ENCODE measurements around the gene SH3BGRL3. TPM values are rescaled to one million over a fixed set of nuclear protein-coding genes. Genes with fewer than 3 reads are reported as not detected.

Gene SH3BGRL3
- total RNA-seq, 1 experiment from 2014 or later: 133 TPM

- H3K4me1 Mint-ChIP-seq (ENCODE audit: insufficient read depth, unreplicated experiment): peaks cover 26% of the 10 kb centered on the region
- no peak for DNase-seq (ENCODE audit: unreplicated experiment)
- POLR2A ChIA-PET: interaction anchor here (0.6 kb wide), 1 partner anchor 50 kb away, joined by 5 read pairs; no protein-coding TSS in a partner anchor
- H3K27me3 Mint-ChIP-seq (ENCODE audit: insufficient read depth, unreplicated experiment): no peaks in the 10 kb centered on the region
- no peak overlapping the region for H3K4me3 Mint-ChIP-seq (ENCODE audit: unreplicated experiment)
- CTCF ChIA-PET: interaction anchor here (1.5 to 2.6 kb wide), 2 partner anchors 110 to 130 kb away, joined by 3 to 16 read pairs; no protein-coding TSS in a partner anchor
- no peaks in the 10 kb centered on the region for H3K9me3 Mint-ChIP-seq (ENCODE audit: unreplicated experiment)
- TF ChIP-seq CTCF (IDR thresholded peaks at IDR 0.05; ENCODE audit: unreplicated experiment): no peak
- intact Hi-C loops (cut with micrococcal nuclease): no loop called here
- peaks cover 7% of the 10 kb centered on the region for H3K36me3 Mint-ChIP-seq (ENCODE audit: insufficient read depth, unreplicated experiment)
- BruUV-seq (replicated peaks): no TSS peak
- no peak overlapping the region for H3K27ac Mint-ChIP-seq (ENCODE audit: low read depth, unreplicated experiment)
Measured at GRCh38 chr1:26287033-26287711, 7.3 kb downstream of the SH3BGRL3 start.

GRCh38 chr1:26287811-26288210 lies 7.9 kb downstream of the SH3BGRL3 start:
- Mint-ChIP-seq H3K36me3 (ENCODE audit: insufficient read depth, unreplicated experiment) (peaks cover 5% of the 10 kb centered on the region), H3K4me1 (ENCODE audit: insufficient read depth, unreplicated experiment) (peaks cover 24% of the 10 kb centered on the region), H3K4me3 (ENCODE audit: unreplicated experiment) (no peak overlapping the region), H3K9me3 (ENCODE audit: unreplicated experiment) (no peaks in the 10 kb centered on the region), H3K27ac (ENCODE audit: low read depth, unreplicated experiment) (no peak overlapping the region), H3K27me3 (ENCODE audit: insufficient read depth, unreplicated experiment) (no peaks in the 10 kb centered on the region)
- intact Hi-C loops (cut with micrococcal nuclease): no loop called here
- no peak for TF ChIP-seq CTCF (IDR thresholded peaks at IDR 0.05; ENCODE audit: unreplicated experiment)
- ChIA-PET CTCF (interaction anchor here (1.1 to 1.7 kb wide), 2 partner anchors 12 to 16 kb away, joined by 3 to 5 read pairs; no protein-coding TSS in a partner anchor), POLR2A (interaction anchor here (0.6 to 1.7 kb wide), 3 partner anchors 10 to 52 kb away, joined by 3 to 7 read pairs (median 5); no protein-coding TSS in a partner anchor)
- no TSS peak for BruUV-seq (replicated peaks)
- no peak for DNase-seq (ENCODE audit: unreplicated experiment)

GRCh38 chr1:26288311-26288941 lies 8.5 kb downstream of the SH3BGRL3 start:
- intact Hi-C loops (cut with micrococcal nuclease): no loop called here
- H3K27me3 Mint-ChIP-seq (ENCODE audit: insufficient read depth, unreplicated experiment): no peaks in the 10 kb centered on the region
- DNase-seq (ENCODE audit: unreplicated experiment): no peak
- CTCF ChIA-PET: interaction anchor here (0.6 to 1.7 kb wide), 5 partner anchors 13 to 129 kb away, joined by 3 to 5 read pairs (median 3); no protein-coding TSS in a partner anchor
- peaks cover 18% of the 10 kb centered on the region for H3K4me1 Mint-ChIP-seq (ENCODE audit: insufficient read depth, unreplicated experiment)
- POLR2A ChIA-PET: interaction anchor here (0.8 to 2.6 kb wide), 3 partner anchors 9 to 53 kb away, joined by 3 to 9 read pairs (median 7); partner anchors contain the start of gene SH3BGRL3
- H3K27ac Mint-ChIP-seq (ENCODE audit: low read depth, unreplicated experiment): no peak overlapping the region
- no peaks in the 10 kb centered on the region for H3K9me3 Mint-ChIP-seq (ENCODE audit: unreplicated experiment)
- TF ChIP-seq CTCF (IDR thresholded peaks at IDR 0.05; ENCODE audit: unreplicated experiment): no peak
- peaks cover 5% of the 10 kb centered on the region for H3K36me3 Mint-ChIP-seq (ENCODE audit: insufficient read depth, unreplicated experiment)
- H3K4me3 Mint-ChIP-seq (ENCODE audit: unreplicated experiment): no peak overlapping the region
- no TSS peak for BruUV-seq (replicated peaks)
